ENCODE data around the gene MRPL57. TPM values are rescaled to one million over a fixed set of nuclear protein-coding genes. Genes with fewer than 3 reads are reported as not detected.
"Not testable (repeated sequence)": the region's sequence is repeated elsewhere in the genome, so short reads cannot be mapped to it uniquely, and the experiment has no call there.

The MRPL57 gene
- total and polyA plus RNA-seq, 4 donors: 14.6 to 49.4 (median 21.6) TPM

DNA sequence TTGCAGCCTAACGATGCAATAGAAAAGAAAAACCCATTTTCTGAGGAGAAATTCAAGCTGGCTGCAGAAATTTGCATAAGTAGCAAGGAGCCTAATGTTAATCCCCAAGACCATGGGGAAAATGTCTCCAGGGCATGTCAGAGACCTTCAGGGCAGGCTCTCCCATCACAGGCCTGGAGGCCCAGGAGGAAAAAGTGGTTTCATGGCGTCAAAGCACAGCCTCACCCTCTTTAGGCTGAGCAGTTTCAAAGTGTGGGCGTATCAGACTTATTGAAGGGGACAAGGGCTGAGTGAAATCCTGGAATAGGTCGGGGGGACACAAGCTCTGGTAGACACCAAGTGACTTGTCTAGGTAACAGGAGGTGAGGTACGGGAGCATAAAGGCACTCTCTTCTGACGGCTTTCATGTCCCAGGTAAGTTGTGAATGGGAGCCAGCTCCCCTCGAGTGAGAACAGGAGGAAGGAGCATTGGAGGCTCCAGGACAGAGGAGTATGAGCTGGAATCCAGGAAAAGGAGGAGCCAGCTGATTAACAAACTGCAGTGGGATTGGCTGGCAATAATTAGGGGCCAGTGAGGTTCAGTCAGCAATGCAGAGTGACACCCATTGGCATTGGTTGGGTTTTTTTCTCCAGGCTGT is 35.8 kb downstream of the MRPL57 start:
- no peaks in the 10 kb centered on the region for H3K9me3 ChIP-seq (ENCODE audit: control insufficient read depth in 4 of 4, low read length in 3 of 4)
- no peak overlapping the region for H3K4me3 ChIP-seq (ENCODE audit: low read depth in 1 of 3, low read length in 3 of 3)
- no peak overlapping the region for H3K27ac ChIP-seq (ENCODE audit: low read depth in 1 of 2, low read length in 2 of 2)
- H3K36me3 ChIP-seq (ENCODE audit: control insufficient read depth in 4 of 4, insufficient read depth in 3 of 4, low read depth in 1 of 4, low read length in 3 of 4): no peaks in the 10 kb centered on the region
- H3K9ac ChIP-seq (ENCODE audit: low read depth in 1 of 2, low read length in 2 of 2): no peak overlapping the region
- WGBS: 84% methylated on average over 7 of the region's 7 CpGs
- no peak for DNase-seq (ENCODE audit: low spot score)
- no peaks in the 10 kb centered on the region for H3K27me3 ChIP-seq (ENCODE audit: control insufficient read depth in 4 of 4, insufficient read depth in 4 of 4, low read length in 3 of 4)
- TF ChIP-seq RAD21 (IDR thresholded peaks at IDR 0.05) (no peak), YY1 (IDR thresholded peaks at IDR 0.05) (no peak), EGR1 (IDR thresholded peaks at IDR 0.05; ENCODE audit: low read depth in 2 of 2) (no peak), FOXA1 (IDR thresholded peaks at IDR 0.05) (no peak)
- TF ChIP-seq, protein P1, sequence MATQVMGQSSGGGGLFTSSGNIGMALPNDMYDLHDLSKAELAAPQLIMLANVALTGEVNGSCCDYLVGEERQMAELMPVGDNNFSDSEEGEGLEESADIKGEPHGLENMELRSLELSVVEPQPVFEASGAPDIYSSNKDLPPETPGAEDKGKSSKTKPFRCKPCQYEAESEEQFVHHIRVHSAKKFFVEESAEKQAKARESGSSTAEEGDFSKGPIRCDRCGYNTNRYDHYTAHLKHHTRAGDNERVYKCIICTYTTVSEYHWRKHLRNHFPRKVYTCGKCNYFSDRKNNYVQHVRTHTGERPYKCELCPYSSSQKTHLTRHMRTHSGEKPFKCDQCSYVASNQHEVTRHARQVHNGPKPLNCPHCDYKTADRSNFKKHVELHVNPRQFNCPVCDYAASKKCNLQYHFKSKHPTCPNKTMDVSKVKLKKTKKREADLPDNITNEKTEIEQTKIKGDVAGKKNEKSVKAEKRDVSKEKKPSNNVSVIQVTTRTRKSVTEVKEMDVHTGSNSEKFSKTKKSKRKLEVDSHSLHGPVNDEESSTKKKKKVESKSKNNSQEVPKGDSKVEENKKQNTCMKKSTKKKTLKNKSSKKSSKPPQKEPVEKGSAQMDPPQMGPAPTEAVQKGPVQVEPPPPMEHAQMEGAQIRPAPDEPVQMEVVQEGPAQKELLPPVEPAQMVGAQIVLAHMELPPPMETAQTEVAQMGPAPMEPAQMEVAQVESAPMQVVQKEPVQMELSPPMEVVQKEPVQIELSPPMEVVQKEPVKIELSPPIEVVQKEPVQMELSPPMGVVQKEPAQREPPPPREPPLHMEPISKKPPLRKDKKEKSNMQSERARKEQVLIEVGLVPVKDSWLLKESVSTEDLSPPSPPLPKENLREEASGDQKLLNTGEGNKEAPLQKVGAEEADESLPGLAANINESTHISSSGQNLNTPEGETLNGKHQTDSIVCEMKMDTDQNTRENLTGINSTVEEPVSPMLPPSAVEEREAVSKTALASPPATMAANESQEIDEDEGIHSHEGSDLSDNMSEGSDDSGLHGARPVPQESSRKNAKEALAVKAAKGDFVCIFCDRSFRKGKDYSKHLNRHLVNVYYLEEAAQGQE (IDR thresholded peaks at IDR 0.05): no peak
- H3K4me1 ChIP-seq (ENCODE audit: control insufficient read depth in 4 of 4, insufficient read depth in 4 of 4, low read length in 3 of 4): no peaks in the 10 kb centered on the region

DNA sequence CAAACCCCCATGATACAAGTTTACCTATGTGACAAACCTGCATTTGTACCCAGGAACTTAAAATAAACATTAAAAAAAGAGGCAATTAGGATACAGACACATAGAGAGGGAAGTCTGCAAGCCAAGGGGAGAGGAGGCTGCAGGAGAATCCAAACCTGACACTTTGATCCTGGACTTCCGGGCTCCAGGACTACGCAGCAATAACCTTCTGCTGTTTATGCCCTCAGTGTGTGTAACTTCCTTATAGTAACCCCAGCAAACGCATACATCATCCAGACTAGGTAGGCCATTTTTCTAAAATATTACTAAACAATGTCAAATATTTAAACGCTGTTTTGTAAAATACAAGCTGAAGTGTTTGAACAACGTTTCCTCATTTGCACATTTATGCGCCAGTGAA is 39.0 kb downstream of the MRPL57 start:
- not testable (repeated sequence) for H3K9me3 ChIP-seq (ENCODE audit: control insufficient read depth in 4 of 4, low read length in 3 of 4); H3K4me3 ChIP-seq (ENCODE audit: low read depth in 1 of 3, low read length in 3 of 3); H3K27ac ChIP-seq (ENCODE audit: low read depth in 1 of 2, low read length in 2 of 2); H3K36me3 ChIP-seq (ENCODE audit: control insufficient read depth in 4 of 4, insufficient read depth in 3 of 4, low read depth in 1 of 4, low read length in 3 of 4); H3K9ac ChIP-seq (ENCODE audit: low read depth in 1 of 2, low read length in 2 of 2); H3K27me3 ChIP-seq (ENCODE audit: control insufficient read depth in 4 of 4, insufficient read depth in 4 of 4, low read length in 3 of 4); H3K4me1 ChIP-seq (ENCODE audit: control insufficient read depth in 4 of 4, insufficient read depth in 4 of 4, low read length in 3 of 4); DNase-seq (ENCODE audit: low spot score)
- WGBS: 82% methylated on average over 6 of the region's 6 CpGs

GRCh38 chr13:21216332-21216731 is 39.9 kb downstream of the MRPL57 start:
- 41% methylated on average over 13 of the region's 13 CpGs for WGBS
- DNase-seq (ENCODE audit: low spot score): no peak
- Histone ChIP-seq H3K9ac (ENCODE audit: low read depth in 1 of 2, low read length in 2 of 2) (no peak overlapping the region), H3K27me3 (ENCODE audit: control insufficient read depth in 4 of 4, insufficient read depth in 4 of 4, low read length in 3 of 4) (no peaks in the 10 kb centered on the region), H3K4me3 (ENCODE audit: low read depth in 1 of 3, low read length in 3 of 3) (no peak overlapping the region), H3K9me3 (ENCODE audit: control insufficient read depth in 4 of 4, low read length in 3 of 4) (no peaks in the 10 kb centered on the region), H3K36me3 (ENCODE audit: control insufficient read depth in 4 of 4, insufficient read depth in 3 of 4, low read depth in 1 of 4, low read length in 3 of 4) (no peaks in the 10 kb centered on the region), H3K4me1 (ENCODE audit: control insufficient read depth in 4 of 4, insufficient read depth in 4 of 4, low read length in 3 of 4) (no peaks in the 10 kb centered on the region), H3K27ac (ENCODE audit: low read depth in 1 of 2, low read length in 2 of 2) (no peak overlapping the region)
- TF ChIP-seq YY1 (IDR thresholded peaks at IDR 0.05) (no peak), FOXA2 (IDR thresholded peaks at IDR 0.05) (no peak)
- TF ChIP-seq, protein P2, sequence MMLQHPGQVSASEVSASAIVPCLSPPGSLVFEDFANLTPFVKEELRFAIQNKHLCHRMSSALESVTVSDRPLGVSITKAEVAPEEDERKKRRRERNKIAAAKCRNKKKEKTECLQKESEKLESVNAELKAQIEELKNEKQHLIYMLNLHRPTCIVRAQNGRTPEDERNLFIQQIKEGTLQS (IDR thresholded peaks at IDR 0.05): no peak

- DNase-seq (ENCODE audit: low spot score): no peak
- Histone ChIP-seq H3K36me3 (ENCODE audit: control insufficient read depth in 4 of 4, insufficient read depth in 3 of 4, low read depth in 1 of 4, low read length in 3 of 4) (no peaks in the 10 kb centered on the region), H3K4me3 (ENCODE audit: low read depth in 1 of 3, low read length in 3 of 3) (no peak overlapping the region), H3K27ac (ENCODE audit: low read depth in 1 of 2, low read length in 2 of 2) (no peak overlapping the region), H3K4me1 (ENCODE audit: control insufficient read depth in 4 of 4, insufficient read depth in 4 of 4, low read length in 3 of 4) (no peaks in the 10 kb centered on the region), H3K27me3 (ENCODE audit: control insufficient read depth in 4 of 4, insufficient read depth in 4 of 4, low read length in 3 of 4) (no peaks in the 10 kb centered on the region), H3K9me3 (ENCODE audit: control insufficient read depth in 4 of 4, low read length in 3 of 4) (peaks cover 0 to 3% (median 0%) of the 10 kb centered on the region in 4 donors), H3K9ac (ENCODE audit: low read depth in 1 of 2, low read length in 2 of 2) (no peak overlapping the region)
- WGBS: 66% methylated on average over 7 of the region's 7 CpGs
- no peak for TF ChIP-seq HNF4A (conservative IDR thresholded peaks at IDR 0.05)
- no peak for TF ChIP-seq RXRA (IDR thresholded peaks at IDR 0.05)
- no peak for TF ChIP-seq HNF4G (IDR thresholded peaks at IDR 0.05)
- no peak for TF ChIP-seq CTCF (IDR thresholded peaks at IDR 0.05; ENCODE audit: low read depth, low read length, missing input control)
- no peak for TF ChIP-seq FOXA2 (IDR thresholded peaks at IDR 0.05)
- no peak for TF ChIP-seq YY1 (IDR thresholded peaks at IDR 0.05)
Observed at GRCh38 chr13:21218351-21219035, 42.0 kb downstream of the MRPL57 start.
